ENCODE measurements around the gene SFTPD. TPM values are rescaled to one million over a fixed set of nuclear protein-coding genes. Genes with fewer than 3 reads are reported as not detected.

The SFTPD gene
- total and polyA plus RNA-seq, 2 of the 8 experiments (the other 6 are each of a cell fraction or from before 2014, with no cell fraction given) = 0.21 to 0.54 TPM

GRCh38 chr10:79940431-79940830, 8.5 kb downstream of the SFTPD start:
- DNase-seq (ENCODE audit: low read depth in 1 of 2, low spot score in 2 of 2) = no peak

More at GRCh38 chr10:79940431-79940830, 8.5 kb downstream of the SFTPD start:
- H3K27me3 ChIP-seq (replicated peaks in 1 of 4; ENCODE audit: control insufficient read depth in 3 of 4, extremely low read depth in 1 of 4, insufficient read depth in 3 of 4, low read length in 3 of 4) = no peaks in the 10 kb centered on the region
- no peaks in the 10 kb centered on the region for H3K9me3 ChIP-seq (ENCODE audit: insufficient read depth in 2 of 2, low read depth in 1 of 2, low read length in 1 of 2)
- H3K36me3 ChIP-seq (ENCODE audit: control insufficient read depth in 2 of 4, insufficient read depth in 4 of 4, low read length in 3 of 4) = no peaks in the 10 kb centered on the region
- H2BK12ac ChIP-seq (ENCODE audit: low read depth, low read length) = no peak overlapping the region
- CTCF ChIA-PET (ENCODE audit: partially characterized antibody) = interaction anchor here (0.6 to 3.7 kb wide), 5 partner anchors 10 to 105 kb away, joined by 3 to 13 read pairs (median 5); no protein-coding TSS in a partner anchor
- no peak overlapping the region for H4K91ac ChIP-seq (replicated peaks; ENCODE audit: insufficient read length, low read length)
- no peak overlapping the region for H4K5ac ChIP-seq (ENCODE audit: insufficient read length, low read depth, low read length)
- no peak overlapping the region for H3K56ac ChIP-seq (replicated peaks; ENCODE audit: insufficient read length, low read depth, low read length)
- H4K20me1 ChIP-seq (replicated peaks in 1 of 2; ENCODE audit: control insufficient read depth in 1 of 2, insufficient read depth in 2 of 2, low read length in 2 of 2) = no peaks in the 10 kb centered on the region
- FAIRE-seq = no peak
- H3K23ac ChIP-seq (ENCODE audit: insufficient read length) = no peak overlapping the region
- H4K8ac ChIP-seq (ENCODE audit: extremely low read depth, insufficient read depth, low read length) = no peak overlapping the region
- no peak overlapping the region for H2BK5ac ChIP-seq (ENCODE audit: low read depth, low read length)
- no peak overlapping the region for H3K18ac ChIP-seq (ENCODE audit: extremely low read depth, low read length)
- H3K4me2 ChIP-seq (ENCODE audit: insufficient read depth in 1 of 2, low read depth in 2 of 2, low read length in 2 of 2) = no peak overlapping the region
- no peaks in the 10 kb centered on the region for H3K4me1 ChIP-seq (replicated peaks in 1 of 4; ENCODE audit: control insufficient read depth in 3 of 4, insufficient read depth in 4 of 4, low read length in 3 of 4)
- no peak overlapping the region for H3K27ac ChIP-seq (ENCODE audit: low read depth, low read length)
- H3K79me2 ChIP-seq (ENCODE audit: control insufficient read depth in 1 of 2, insufficient read depth in 2 of 2, low read length in 2 of 2) = no peaks in the 10 kb centered on the region
- no peak overlapping the region for H2AFZ ChIP-seq (ENCODE audit: low read length)
- no peaks in the 10 kb centered on the region for H3K23me2 ChIP-seq (ENCODE audit: low read depth, low read length)
- no peak overlapping the region for H2BK20ac ChIP-seq (ENCODE audit: low read length)
- H2BK15ac ChIP-seq (ENCODE audit: low read length) = no peak overlapping the region
- no peak overlapping the region for H2AK5ac ChIP-seq (ENCODE audit: low read depth, low read length)
- no peaks in the 10 kb centered on the region for H3K79me1 ChIP-seq (ENCODE audit: low read depth, low read length)
- TF ChIP-seq TEAD4 (IDR thresholded peaks at IDR 0.05; ENCODE audit: low read depth, low read length) (no peak), USF2 (IDR thresholded peaks at IDR 0.05; ENCODE audit: low read length) (no peak), GABPA (IDR thresholded peaks at IDR 0.05; ENCODE audit: borderline replicate concordance, insufficient read depth, low read length) (no peak), ATF3 (IDR thresholded peaks at IDR 0.05; ENCODE audit: insufficient read depth, low read depth, low read length) (no peak), KDM1A (IDR thresholded peaks at IDR 0.05; ENCODE audit: borderline replicate concordance, low read length) (no peak), ASH2L (IDR thresholded peaks at IDR 0.05; ENCODE audit: low read length) (no peak)
- no peak overlapping the region for H3K4ac ChIP-seq (replicated peaks; ENCODE audit: insufficient read length, low read depth, low read length)
- POLR2A ChIA-PET (ENCODE audit: partially characterized antibody) = no interaction called here
- no peak overlapping the region for H3K14ac ChIP-seq (ENCODE audit: insufficient read length)
- no peak overlapping the region for H2BK120ac ChIP-seq (replicated peaks; ENCODE audit: low read depth, low read length)
- H3K9ac ChIP-seq (replicated peaks in 1 of 4; ENCODE audit: extremely low read depth in 1 of 4, low read depth in 3 of 4, low read length in 3 of 4) = no peak overlapping the region
- no peak overlapping the region for H3K4me3 ChIP-seq (ENCODE audit: extremely low read depth in 1 of 4, insufficient read depth in 2 of 4, low read depth in 3 of 4, low read length in 4 of 4)
